ENCODE measurements around the gene FMC1.

- TF ChIP-seq, protein P1, sequence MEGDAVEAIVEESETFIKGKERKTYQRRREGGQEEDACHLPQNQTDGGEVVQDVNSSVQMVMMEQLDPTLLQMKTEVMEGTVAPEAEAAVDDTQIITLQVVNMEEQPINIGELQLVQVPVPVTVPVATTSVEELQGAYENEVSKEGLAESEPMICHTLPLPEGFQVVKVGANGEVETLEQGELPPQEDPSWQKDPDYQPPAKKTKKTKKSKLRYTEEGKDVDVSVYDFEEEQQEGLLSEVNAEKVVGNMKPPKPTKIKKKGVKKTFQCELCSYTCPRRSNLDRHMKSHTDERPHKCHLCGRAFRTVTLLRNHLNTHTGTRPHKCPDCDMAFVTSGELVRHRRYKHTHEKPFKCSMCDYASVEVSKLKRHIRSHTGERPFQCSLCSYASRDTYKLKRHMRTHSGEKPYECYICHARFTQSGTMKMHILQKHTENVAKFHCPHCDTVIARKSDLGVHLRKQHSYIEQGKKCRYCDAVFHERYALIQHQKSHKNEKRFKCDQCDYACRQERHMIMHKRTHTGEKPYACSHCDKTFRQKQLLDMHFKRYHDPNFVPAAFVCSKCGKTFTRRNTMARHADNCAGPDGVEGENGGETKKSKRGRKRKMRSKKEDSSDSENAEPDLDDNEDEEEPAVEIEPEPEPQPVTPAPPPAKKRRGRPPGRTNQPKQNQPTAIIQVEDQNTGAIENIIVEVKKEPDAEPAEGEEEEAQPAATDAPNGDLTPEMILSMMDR (IDR thresholded peaks at IDR 0.05): no peak
- TF ChIP-seq EP300 (IDR thresholded peaks at IDR 0.05) (no peak), POLR2A (IDR thresholded peaks at IDR 0.05) (no peak)
Measured at GRCh38 chr7:139360948-139361307, 19.8 kb downstream of the FMC1 start.

Measured in suprapubic skin (tissue), 3 donors.